GM23338 (cell line): ENCODE measurements around the gene NUTM1. TPM values are rescaled to one million over a fixed set of nuclear protein-coding genes. Genes with fewer than 3 reads are reported as not detected.

ENCODE experiments used
- ATAC-seq: fragments of 200-7000 bp; cut with Tn5 transposase; 3 replicates; pipeline ENCODE4 v1.9.1; 2020
- DNase-seq: peaks from one replicate; pipeline ENCODE4 v3.0.0-alpha.2; 2015; ENCODE audit warnings: low spot score
- H2AFZ ChIP-seq: fragments of 200-600 bp; sonication (generic); 2 replicates; pipeline ENCODE4 v1.8.0; 2016; ENCODE audit warnings: antibody characterized with exemption, mild to moderate bottlenecking, moderate library complexity
- H3F3A ChIP-seq: fragments of 200-600 bp; sonication (generic); replicated peaks from 2 replicates; pipeline ENCODE4 v1.8.0; 2017; ENCODE audit warnings: antibody characterized with exemption, mixed run types, low read depth
- H3K27ac ChIP-seq: fragments of 200-600 bp; sonication (generic); 2 replicates; pipeline ENCODE4 v1.6.1; 2016; ENCODE audit warnings: low read depth
- H3K27me3 ChIP-seq: fragments of 200-600 bp; sonication (generic); 2 replicates; pipeline ENCODE4 v1.8.0; 2016; ENCODE audit warnings: mild to moderate bottlenecking, mixed run types, moderate library complexity; ENCODE audit not compliant: insufficient read depth
- H3K36me3 ChIP-seq: fragments of 200-600 bp; sonication (generic); 2 replicates; pipeline ENCODE4 v1.8.0; 2016; ENCODE audit warnings: mild to moderate bottlenecking; ENCODE audit not compliant: insufficient read depth
- H3K4me1 ChIP-seq: fragments of 200-600 bp; sonication (generic); 2 replicates; pipeline ENCODE4 v1.8.0; 2016; ENCODE audit warnings: mild to moderate bottlenecking, moderate library complexity; ENCODE audit not compliant: insufficient read depth
- H3K4me2 ChIP-seq: fragments of 200-600 bp; sonication (generic); 2 replicates; pipeline ENCODE4 v1.7.1; 2017; ENCODE audit warnings: mixed run types
- H3K4me3 ChIP-seq: fragments of 200-600 bp; sonication (generic); 2 replicates; pipeline ENCODE4 v1.6.1; 2016; ENCODE audit warnings: mixed run types
- H3K79me2 ChIP-seq: fragments of 200-600 bp; sonication (generic); replicated peaks from 2 replicates; pipeline ENCODE4 v1.8.0; 2017; ENCODE audit warnings: mild to moderate bottlenecking; ENCODE audit not compliant: insufficient read depth
- H3K9me2 ChIP-seq: fragments of 200-600 bp; sonication (generic); 2 replicates; pipeline ENCODE4 v1.8.0; 2017; ENCODE audit not compliant: insufficient read depth
- H4K20me1 ChIP-seq: fragments of 200-600 bp; sonication (generic); replicated peaks from 2 replicates; pipeline ENCODE4 v1.8.0; 2017; ENCODE audit warnings: mild to moderate bottlenecking; ENCODE audit not compliant: insufficient read depth
- H3K27ac Mint-ChIP-seq: 2 replicates; pipeline ENCODE4 v1.8.0; 2020; ENCODE audit warnings: inconsistent platforms, mild to moderate bottlenecking, moderate library complexity, mixed read lengths
- H3K27me3 Mint-ChIP-seq: 3 replicates; pipeline ENCODE4 v1.8.0; 2022; ENCODE audit warnings: low read depth, mild to moderate bottlenecking, moderate library complexity, mixed read lengths, inconsistent platforms; ENCODE audit not compliant: insufficient read depth, poor library complexity
- H3K36me3 Mint-ChIP-seq: 3 replicates; pipeline ENCODE4 v1.8.0; 2021; ENCODE audit warnings: low read depth, mild to moderate bottlenecking, inconsistent platforms, moderate library complexity, mixed read lengths
- H3K4me1 Mint-ChIP-seq: 3 replicates; pipeline ENCODE4 v1.8.0; 2020; ENCODE audit warnings: mild to moderate bottlenecking, inconsistent platforms, mixed read lengths
- H3K4me3 Mint-ChIP-seq: 3 replicates; pipeline ENCODE4 v1.8.0; 2021; ENCODE audit warnings: moderate library complexity, mild to moderate bottlenecking, inconsistent platforms, mixed read lengths
- H3K9me3 Mint-ChIP-seq: 3 replicates; pipeline ENCODE4 v1.8.0; 2020; ENCODE audit warnings: moderate library complexity, mild to moderate bottlenecking, inconsistent platforms, mixed read lengths
- CREB1 ChIP-seq: fragments of 250-450 bp; sonication (Bioruptor Pico); IDR thresholded peaks from 2 replicates; pipeline ENCODE4 v1.5.0; 2020; ENCODE audit warnings: low read depth, mild to moderate bottlenecking, moderate library complexity
- EZH2phosphoT487 ChIP-seq: fragments of 200-600 bp; sonication (generic); IDR thresholded peaks from one replicate; pipeline ENCODE4 v1.8.1; 2018; ENCODE audit warnings: antibody characterized with exemption; ENCODE audit not compliant: unreplicated experiment
- JUNB ChIP-seq: IDR thresholded peaks from one replicate; pipeline ENCODE4 v1.6.1; 2016; ENCODE audit warnings: antibody characterized with exemption; ENCODE audit not compliant: unreplicated experiment
- NANOG ChIP-seq: IDR thresholded peaks from 2 replicates; pipeline ENCODE4 v1.6.1; 2016; ENCODE audit warnings: antibody characterized with exemption, borderline replicate concordance
- POLR2AphosphoS5 ChIP-seq: IDR thresholded peaks from 2 replicates; pipeline ENCODE4 v1.6.1; 2016; ENCODE audit warnings: antibody characterized with exemption, low read depth
- REST ChIP-seq: IDR thresholded peaks from one replicate; pipeline ENCODE4 v1.6.1; 2018; ENCODE audit warnings: antibody characterized with exemption; ENCODE audit not compliant: unreplicated experiment
- STAT1 ChIP-seq: IDR thresholded peaks from one replicate; pipeline ENCODE4 v1.6.1; 2016; ENCODE audit warnings: antibody characterized with exemption; ENCODE audit not compliant: unreplicated experiment
- ZNF114 ChIP-seq: fragments of 250-450 bp; sonication (Bioruptor Pico); IDR thresholded peaks from 2 replicates; pipeline ENCODE4 v1.5.0; 2020; ENCODE audit warnings: mild to moderate bottlenecking, moderate library complexity
- polyA plus RNA-seq: library from polyadenylated mRNA; unstranded; fragments of >200 nt; fragmentation: Nextera tagmentation; extraction: Ambion mirVana; gene quantifications from 2 replicates; pipeline ENCODE4 v1.2.1, GENCODE V29; 2016
- total RNA-seq: library from RNA; depleted of rRNA; stranded (reverse); fragments of >200 nt; shearing (Covaris generic); gene quantifications from 2 replicates; pipeline ENCODE4 v1.2.3, GENCODE V29; 2014

NUTM1 gene
- total and polyA plus RNA-seq, 2 experiments from 2014 or later = 0.16 to 1.2 TPM

GRCh38 chr15:34314491-34315490 lies 28.3 kb upstream of the NUTM1 start:
- no peak overlapping the region for H3K27ac ChIP-seq
- no peak overlapping the region for H2AFZ ChIP-seq
- no peak for ATAC-seq
- H3K4me3 ChIP-seq = no peak overlapping the region
- no peak overlapping the region for H3K27ac Mint-ChIP-seq
- H3K4me1 ChIP-seq = no peaks in the 10 kb centered on the region; the same call in 1 of the 2 replicates
- no peak overlapping the region for H3K4me2 ChIP-seq
- no peaks in the 10 kb centered on the region for H3K36me3 Mint-ChIP-seq
- H3K36me3 ChIP-seq = no peaks in the 10 kb centered on the region
- H3K9me2 ChIP-seq = no peaks in the 10 kb centered on the region
- H3K4me3 Mint-ChIP-seq = no peak overlapping the region
- H3K79me2 ChIP-seq = no peaks in the 10 kb centered on the region
- no peaks in the 10 kb centered on the region; the same call in 1 of the 2 replicates for H4K20me1 ChIP-seq
- H3K27me3 ChIP-seq = no peaks in the 10 kb centered on the region
- peaks cover 9% of the 10 kb centered on the region; the same call in 2 of the 3 replicates for H3K4me1 Mint-ChIP-seq
- H3K9me3 Mint-ChIP-seq = no peaks in the 10 kb centered on the region
- no peaks in the 10 kb centered on the region for H3F3A ChIP-seq
- peaks cover 1% of the 10 kb centered on the region for H3K27me3 Mint-ChIP-seq
- DNase-seq = no peak
- TF ChIP-seq ZNF114 = no peak
- no peak for TF ChIP-seq JUNB
- TF ChIP-seq NANOG = no peak
- TF ChIP-seq REST = no peak
- no peak for TF ChIP-seq EZH2phosphoT487

- TF ChIP-seq CREB1 (CRISPR knock-in tag) (no peak), STAT1 (no peak), POLR2AphosphoS5 (0 out of 2 replicates have a peak, but pooled peaks have one; percentile 40)
- peak overlapping the region; percentile 92 for H2AFZ ChIP-seq
- H3F3A ChIP-seq = no peaks in the 10 kb centered on the region
- peaks cover 4% of the 10 kb centered on the region; the same call in 1 of the 3 replicates for H3K9me3 Mint-ChIP-seq
- H3K27me3 ChIP-seq = no peaks in the 10 kb centered on the region
- H4K20me1 ChIP-seq = no peaks in the 10 kb centered on the region
- 0 out of 2 replicates have a peak overlapping the region, but pooled peaks have one; percentile 34 for H3K27ac ChIP-seq
- peaks cover 1% of the 10 kb centered on the region for H3K27me3 Mint-ChIP-seq
- no peaks in the 10 kb centered on the region; the same call in 1 of the 2 replicates for H3K4me1 ChIP-seq
- H3K36me3 Mint-ChIP-seq = peaks cover 3% of the 10 kb centered on the region; the same call in 2 of the 3 replicates
- H3K4me2 ChIP-seq = peak overlapping the region; percentile 76
- H3K9me2 ChIP-seq = no peaks in the 10 kb centered on the region
- H3K79me2 ChIP-seq = no peaks in the 10 kb centered on the region
- H3K27ac Mint-ChIP-seq = peak overlapping the region; percentile 85
- H3K4me3 Mint-ChIP-seq = peak overlapping the region; percentile 83
- peak; percentile 76 for DNase-seq
- H3K36me3 ChIP-seq = no peaks in the 10 kb centered on the region
- H3K4me3 ChIP-seq = peak overlapping the region; percentile 52
- peaks cover 9% of the 10 kb centered on the region; the same call in 2 of the 3 replicates for H3K4me1 Mint-ChIP-seq
- ATAC-seq = peak; percentile 99
Measured at GRCh38 chr15:34318277-34319079, 24.6 kb upstream of the NUTM1 start.
